H1 (cell line): ENCODE results near the gene PLCB1. TPM values are rescaled to one million over a fixed set of nuclear protein-coding genes. Genes with fewer than 3 reads are reported as not detected.

ENCODE experiments used
- CTCF ChIA-PET: fragments of 300-600 bp; sonication (Branson Sonifier 250); formaldehyde crosslinking; loops from one replicate; lab custom pipeline; 2021; ENCODE audit not compliant: partially characterized antibody; lab: Charles Lee
- POLR2A ChIA-PET: fragments of 300-600 bp; sonication (Branson Sonifier 250); formaldehyde crosslinking; loops from one replicate; lab custom pipeline; 2021; ENCODE audit warnings: inconsistent platforms; ENCODE audit not compliant: partially characterized antibody; lab: Charles Lee
- DNase-seq, 2 experiments: peaks; one replicate each; pipeline versions ENCODE4 v3.0.0 to v3.0.0-alpha.2; 2010 to 2022; ENCODE audit warnings: low spot score in 2 of 2, low read depth in 1 of 2, mixed read lengths in 1 of 2
- FAIRE-seq: peaks from 2 replicates; lab custom pipeline; 2011; peaks lifted over from hg19 to GRCh38; lab: Jason Lieb, UNC
- H2AFZ ChIP-seq: 2 replicates; pipeline ENCODE4 v1.8.1; 2012; ENCODE audit warnings: low read length, inconsistent platforms
- H2AK5ac ChIP-seq: 2 replicates; pipeline ENCODE4 v1.6.1; 2013; ENCODE audit warnings: low read depth, low read length
- H2BK120ac ChIP-seq: replicated peaks from 2 replicates; pipeline ENCODE3; 2013; ENCODE audit warnings: low read depth, low read length, inconsistent platforms
- H2BK12ac ChIP-seq: 2 replicates; pipeline ENCODE4 v1.6.1; 2013; ENCODE audit warnings: low read depth, low read length
- H2BK15ac ChIP-seq: 2 replicates; pipeline ENCODE4 v1.6.1; 2013; ENCODE audit warnings: low read length
- H2BK20ac ChIP-seq: 2 replicates; pipeline ENCODE4 v1.6.1; 2013; ENCODE audit warnings: low read length
- H2BK5ac ChIP-seq: 2 replicates; pipeline ENCODE4 v1.6.1; 2013; ENCODE audit warnings: low read depth, low read length
- H3K14ac ChIP-seq: 2 replicates; pipeline ENCODE4 v1.6.1; 2013; ENCODE audit warnings: inconsistent platforms; ENCODE audit not compliant: insufficient read length
- H3K18ac ChIP-seq: 2 replicates; pipeline ENCODE4 v1.6.1; 2013; ENCODE audit warnings: low read length; ENCODE audit errors: extremely low read depth
- H3K23ac ChIP-seq: 2 replicates; pipeline ENCODE4 v1.6.1; 2013; ENCODE audit warnings: inconsistent platforms; ENCODE audit not compliant: insufficient read length
- H3K23me2 ChIP-seq: 2 replicates; pipeline ENCODE4 v1.6.1; 2013; ENCODE audit warnings: low read depth, low read length
- H3K27ac ChIP-seq: 2 replicates; pipeline ENCODE4 v1.6.1; 2011; ENCODE audit warnings: low read depth, low read length, inconsistent platforms
- H3K27me3 ChIP-seq, 4 experiments: replicated peaks in 1 of 4; 1 replicate in 1 of 4; 2 replicates in 3 of 4; pipeline versions ENCODE4 v1.6.1 to v1.8.1; 2011 to 2013; ENCODE audit warnings: low read length in 3 of 4, mild to moderate bottlenecking in 3 of 4, inconsistent platforms in 2 of 4, mixed read lengths in 2 of 4, moderate library complexity in 1 of 4; ENCODE audit not compliant: control insufficient read depth in 3 of 4, insufficient read depth in 3 of 4; ENCODE audit errors: extremely low read depth in 1 of 4
- H3K36me3 ChIP-seq, 4 experiments: 2 replicates each; pipeline versions ENCODE4 v1.6.1 to v1.8.1; 2011 to 2013; ENCODE audit warnings: mild to moderate bottlenecking in 4 of 4, low read length in 3 of 4, moderate library complexity in 2 of 4, control low read depth in 1 of 4, inconsistent platforms in 1 of 4; ENCODE audit not compliant: insufficient read depth in 4 of 4, control insufficient read depth in 2 of 4
- H3K4ac ChIP-seq: replicated peaks from 2 replicates; pipeline ENCODE3; 2013; ENCODE audit warnings: low read length, low read depth, mixed read lengths, inconsistent platforms; ENCODE audit not compliant: insufficient read length
- H3K4me1 ChIP-seq, 4 experiments: replicated peaks in 1 of 4; 1 replicate in 1 of 4; 2 replicates in 3 of 4; pipeline versions ENCODE4 v1.6.1 to v1.8.1; 2011 to 2013; ENCODE audit warnings: low read length in 3 of 4, inconsistent platforms in 2 of 4, mixed read lengths in 1 of 4; ENCODE audit not compliant: insufficient read depth in 4 of 4, control insufficient read depth in 3 of 4
- H3K4me2 ChIP-seq, 2 experiments: 2 replicates each; pipeline versions ENCODE4 v1.6.1 to v1.8.1; 2011 to 2013; ENCODE audit warnings: low read depth in 2 of 2, low read length in 2 of 2, control low read depth in 1 of 2, inconsistent platforms in 1 of 2, mild to moderate bottlenecking in 1 of 2; ENCODE audit not compliant: insufficient read depth in 1 of 2
- H3K4me3 ChIP-seq, 4 experiments: fragments of 200-600, 300-600 bp in 1 of 4; sonication (generic), shearing (Covaris generic), sonication (Bioruptor Twin) in 1 of 4; 2 replicates each; pipeline versions ENCODE4 v1.5.1 to v1.8.1; 2011 to 2016; ENCODE audit warnings: low read length in 4 of 4, low read depth in 3 of 4, control low read depth in 2 of 4, inconsistent platforms in 2 of 4, mild to moderate bottlenecking in 2 of 4, mixed read lengths in 1 of 4, moderate library complexity in 1 of 4; ENCODE audit not compliant: insufficient read depth in 2 of 4; ENCODE audit errors: extremely low read depth in 1 of 4
- H3K56ac ChIP-seq: replicated peaks from 2 replicates; pipeline ENCODE3; 2013; ENCODE audit warnings: low read depth, mild to moderate bottlenecking, mixed read lengths, low read length, inconsistent platforms; ENCODE audit not compliant: insufficient read length
- H3K79me1 ChIP-seq: 2 replicates; pipeline ENCODE4 v1.6.1; 2013; ENCODE audit warnings: low read depth, low read length, control low read depth
- H3K79me2 ChIP-seq, 2 experiments: 2 replicates each; pipeline versions ENCODE4 v1.6.1 to v1.8.1; 2012 to 2013; ENCODE audit warnings: low read length in 2 of 2, mild to moderate bottlenecking in 2 of 2, inconsistent platforms in 1 of 2; ENCODE audit not compliant: insufficient read depth in 2 of 2, control insufficient read depth in 1 of 2
- H3K9ac ChIP-seq, 4 experiments: replicated peaks in 1 of 4; 1 replicate in 1 of 4; 2 replicates in 3 of 4; pipeline versions ENCODE4 v1.6.1 to v1.8.1; 2011 to 2013; ENCODE audit warnings: low read depth in 3 of 4, low read length in 3 of 4, control low read depth in 2 of 4, mild to moderate bottlenecking in 2 of 4, moderate library complexity in 2 of 4, inconsistent platforms in 1 of 4; ENCODE audit errors: extremely low read depth in 1 of 4
- H3K9me3 ChIP-seq, 2 experiments: 2 replicates each; pipeline versions ENCODE4 v1.6.1 to v1.8.1; 2012 to 2013; ENCODE audit warnings: mild to moderate bottlenecking in 2 of 2, moderate library complexity in 2 of 2, control low read depth in 1 of 2, inconsistent platforms in 1 of 2, low read depth in 1 of 2, low read length in 1 of 2, mixed read lengths in 1 of 2; ENCODE audit not compliant: insufficient read depth in 2 of 2
- H4K20me1 ChIP-seq, 2 experiments: replicated peaks in 1 of 2; 2 replicates each; pipeline versions ENCODE3 to v1.8.1; 2011 to 2013; ENCODE audit warnings: inconsistent platforms in 2 of 2, low read length in 2 of 2, mild to moderate bottlenecking in 1 of 2; ENCODE audit not compliant: insufficient read depth in 2 of 2, control insufficient read depth in 1 of 2
- H4K5ac ChIP-seq: 2 replicates; pipeline ENCODE4 v1.6.1; 2013; ENCODE audit warnings: low read length, low read depth, mixed read lengths, inconsistent platforms; ENCODE audit not compliant: insufficient read length
- H4K8ac ChIP-seq: 2 replicates; pipeline ENCODE4 v1.8.0; 2013; ENCODE audit warnings: mild to moderate bottlenecking, moderate library complexity, low read length, inconsistent platforms; ENCODE audit not compliant: insufficient read depth; ENCODE audit errors: extremely low read depth
- H4K91ac ChIP-seq: replicated peaks from 2 replicates; pipeline ENCODE3; 2013; ENCODE audit warnings: low read length, mixed read lengths, inconsistent platforms; ENCODE audit not compliant: insufficient read length
- CTCF ChIP-seq, 3 experiments: IDR thresholded peaks; 1 replicate in 2 of 3; 2 replicates in 1 of 3; pipeline versions ENCODE4 v1.5.1 to v1.6.1; 2011; ENCODE audit warnings: low read length in 3 of 3, mild to moderate bottlenecking in 3 of 3, inconsistent platforms in 2 of 3, low read depth in 1 of 3, moderate library complexity in 1 of 3; ENCODE audit not compliant: insufficient read depth in 1 of 3; ENCODE audit errors: control extremely low read depth in 1 of 3
- RXRA ChIP-seq: IDR thresholded peaks from 2 replicates; pipeline ENCODE4 v1.6.1; 2011; ENCODE audit warnings: low read depth, mild to moderate bottlenecking, low read length, moderate library complexity; ENCODE audit not compliant: insufficient read depth
- TAF7 ChIP-seq: optimal IDR thresholded peaks from 2 replicates; pipeline ENCODE3; 2011; ENCODE audit warnings: low read depth, mild to moderate bottlenecking, inconsistent platforms, low read length, moderate library complexity, borderline replicate concordance
- WGBS, 2 experiments: shearing (Covaris generic) in 1 of 2; methylation state at CpG; one replicate each; pipeline versions ENCODE4 v1.1.6 to v1.1.7; 2013 to 2015; ENCODE audit warnings: low lambda C conversion rate in 2 of 2, mixed read lengths in 2 of 2, inconsistent platforms in 1 of 2, low coverage in 1 of 2, missing lambda C conversion rate in 1 of 2; ENCODE audit not compliant: insufficient replicate concordance in 2 of 2, insufficient coverage in 1 of 2, insufficient read length in 1 of 2; ENCODE audit errors: extremely low coverage in 1 of 2, missing lambda C conversion rate in 1 of 2; 5-methylcytosine and 5-hydroxymethylcytosine counted together
- polyA plus RNA-seq, 7 experiments: library from polyadenylated mRNA; depleted of rRNA in 3 of 7; stranded (reverse) in 5 of 7; unstranded in 2 of 7; fragments of >200 nt in 5 of 7; fragments of 200-250 nt in 2 of 7; gene quantifications; 1 replicate in 5 of 7; 2 replicates in 1 of 7; 4 replicates in 1 of 7; pipeline versions ENCODE4 v1.2.1 to v1.2.3, GENCODE V29; 2011 to 2013; ENCODE audit warnings: missing spikeins in 2 of 7, mixed read lengths in 2 of 7
- total RNA-seq: library from RNA; stranded (reverse); fragmentation: NEBNext Ultra II Directional; extraction: Animal tissue kit (Norgen Biotek cat#: 25700); gene quantifications from 2 replicates; pipeline ENCODE4 v1.2.1, GENCODE V29; 2021

PLCB1 gene
- total and polyA plus RNA-seq, 2 of the 8 experiments (the other 6 are each of a cell fraction or from before 2014, with no cell fraction given): 2.6 to 9.1 TPM

- DNase-seq (no peak), FAIRE-seq (peak; percentile 58)
- Histone ChIP-seq H3K79me1 (no peaks in the 10 kb centered on the region), H2BK20ac (no peak overlapping the region), H3K9me3 (no peaks in the 10 kb centered on the region), H3K4ac (no peak overlapping the region), H3K14ac (no peak overlapping the region), H3K4me2 (no peak overlapping the region), H2BK5ac (no peak overlapping the region), H4K5ac (no peak overlapping the region), H3K4me1 (no peaks in the 10 kb centered on the region), H3K27me3 (no peaks in the 10 kb centered on the region), H3K4me3 (no peak overlapping the region), H3K27ac (no peak overlapping the region), H3K36me3 (no peaks in the 10 kb centered on the region), H3K56ac (no peak overlapping the region), H4K91ac (no peak overlapping the region), H3K79me2 (no peaks in the 10 kb centered on the region), H2AFZ (no peak overlapping the region), H2BK12ac (no peak overlapping the region), H2BK120ac (no peak overlapping the region), H3K18ac (no peak overlapping the region), H4K8ac (no peak overlapping the region), H2BK15ac (no peak overlapping the region), H2AK5ac (no peak overlapping the region), H3K23ac (no peak overlapping the region), H3K9ac (no peak overlapping the region), H3K23me2 (no peaks in the 10 kb centered on the region), H4K20me1 (no peaks in the 10 kb centered on the region)
- ChIA-PET CTCF (interaction anchor here (0.8 to 2.0 kb wide), 11 partner anchors 8 to 777 kb away, joined by 3 to 8 read pairs (median 3); no protein-coding TSS in a partner anchor), POLR2A (no interaction called here)
- 75% methylated on average over 4 of the region's 4 CpGs; no CpG with 5 or more reads in 1 of the 2 experiments for WGBS, 2 experiments
- TF ChIP-seq TAF7 (no peak), RXRA (no peak), CTCF (IDR thresholded peaks at IDR 0.05; ENCODE audit: control extremely low read depth in 1 of 3, insufficient read depth in 1 of 3, low read depth in 1 of 3, low read length in 3 of 3) (peak in 2 of 3 experiments; percentile 35 to 38; a peak in 3 of 4 replicates)
Observed at GRCh38 chr20:8664778-8665177, 532.7 kb downstream of the PLCB1 start.
